Common myeloid progenitor, CD34-positive (primary cell): ENCODE measurements around the gene PKDCC.

Experiments used
- CTCF ChIA-PET: fragments of 350-600 bp; sonication (Branson Sonifier 250); formaldehyde crosslinking; loops from one replicate; lab custom pipeline; 2021; ENCODE audit warnings: antibody characterized with exemption; lab: Charles Lee
- POLR2A ChIA-PET: fragments of 350-600 bp; sonication (Branson Sonifier 250); formaldehyde crosslinking; loops from one replicate; lab custom pipeline; 2021; ENCODE audit warnings: antibody characterized with exemption; lab: Charles Lee
- DNase-seq, 3 donors: peaks; one replicate each; pipeline versions ENCODE4 v3.0.0 to v3.0.0-alpha.2; 2013
- H3K27ac ChIP-seq, 2 experiments: 1 replicate in 1 of 2; 2 replicates in 1 of 2; pipeline ENCODE4 v1.7.0; 2013; ENCODE audit warnings: inconsistent platforms in 2 of 2, low read length in 2 of 2, mild to moderate bottlenecking in 2 of 2, low read depth in 1 of 2, moderate library complexity in 1 of 2; ENCODE audit not compliant: severe bottlenecking in 2 of 2, insufficient read depth in 1 of 2, poor library complexity in 1 of 2
- H3K27me3 ChIP-seq, 5 experiments: replicated peaks in 2 of 5; 1 replicate in 3 of 5; 2 replicates in 2 of 5; pipeline versions ENCODE4 v1.6.1 to v1.7.0; 2013; ENCODE audit warnings: low read length in 4 of 5, mild to moderate bottlenecking in 2 of 5, moderate library complexity in 2 of 5, inconsistent platforms in 1 of 5; ENCODE audit not compliant: insufficient read depth in 5 of 5, control insufficient read depth in 4 of 5
- H3K36me3 ChIP-seq, 4 experiments: 1 replicate in 2 of 4; 2 replicates in 2 of 4; pipeline versions ENCODE4 v1.6.1 to v1.7.0; 2013; ENCODE audit warnings: low read length in 3 of 4, control low read depth in 1 of 4, mild to moderate bottlenecking in 1 of 4; ENCODE audit not compliant: control insufficient read depth in 4 of 4, insufficient read depth in 4 of 4
- H3K4me1 ChIP-seq, 4 experiments: 1 replicate in 3 of 4; 2 replicates in 1 of 4; pipeline versions ENCODE4 v1.6.1 to v1.7.1; 2013; ENCODE audit warnings: low read length in 3 of 4, mild to moderate bottlenecking in 3 of 4, control low read depth in 1 of 4, inconsistent platforms in 1 of 4, moderate library complexity in 1 of 4; ENCODE audit not compliant: control insufficient read depth in 4 of 4, insufficient read depth in 4 of 4; ENCODE audit errors: control extremely low read depth in 1 of 4
- H3K4me3 ChIP-seq, 7 experiments: 1 replicate in 4 of 7; 2 replicates in 3 of 7; pipeline versions ENCODE4 v1.5.1 to v1.7.0; 2013; ENCODE audit warnings: mild to moderate bottlenecking in 7 of 7, low read length in 6 of 7, moderate library complexity in 6 of 7, inconsistent platforms in 2 of 7, low read depth in 2 of 7, control low read depth in 1 of 7; ENCODE audit not compliant: insufficient read depth in 4 of 7, control insufficient read depth in 1 of 7; ENCODE audit errors: extremely low read depth in 1 of 7
- H3K9me3 ChIP-seq, 5 experiments: 1 replicate in 4 of 5; 2 replicates in 1 of 5; pipeline versions ENCODE4 v1.6.1 to v1.7.1; 2013; ENCODE audit warnings: low read length in 4 of 5, mild to moderate bottlenecking in 2 of 5, inconsistent platforms in 1 of 5, low read depth in 1 of 5, moderate library complexity in 1 of 5; ENCODE audit not compliant: control insufficient read depth in 4 of 5, insufficient read depth in 2 of 5; ENCODE audit errors: control extremely low read depth in 1 of 5
- whole genome bisulfite sequencing: methylation state at CpG from one replicate; pipeline ENCODE4 v1.1.5; 2013; ENCODE audit not compliant: insufficient coverage; 5-methylcytosine and 5-hydroxymethylcytosine counted together

PKDCC gene

GRCh38 chr2:42036940-42037339 is 10.9 kb upstream of the PKDCC start:
- CTCF ChIA-PET, result no interaction called here
- Histone ChIP-seq H3K9me3 (peaks cover 0 to 2% (median 0%) of the 10 kb centered on the region in 5 experiments), H3K27me3 (peaks cover 0 to 3% (median 0%) of the 10 kb centered on the region in 5 experiments), H3K36me3 (no peaks in the 10 kb centered on the region), H3K4me1 (no peaks in the 10 kb centered on the region), H3K4me3 (no peak overlapping the region), H3K27ac (no peak overlapping the region)
- POLR2A ChIA-PET, result no interaction called here
- DNase-seq, result no peak
- 100% methylated on average over 5 of the region's 8 CpGs for WGBS

DNA sequence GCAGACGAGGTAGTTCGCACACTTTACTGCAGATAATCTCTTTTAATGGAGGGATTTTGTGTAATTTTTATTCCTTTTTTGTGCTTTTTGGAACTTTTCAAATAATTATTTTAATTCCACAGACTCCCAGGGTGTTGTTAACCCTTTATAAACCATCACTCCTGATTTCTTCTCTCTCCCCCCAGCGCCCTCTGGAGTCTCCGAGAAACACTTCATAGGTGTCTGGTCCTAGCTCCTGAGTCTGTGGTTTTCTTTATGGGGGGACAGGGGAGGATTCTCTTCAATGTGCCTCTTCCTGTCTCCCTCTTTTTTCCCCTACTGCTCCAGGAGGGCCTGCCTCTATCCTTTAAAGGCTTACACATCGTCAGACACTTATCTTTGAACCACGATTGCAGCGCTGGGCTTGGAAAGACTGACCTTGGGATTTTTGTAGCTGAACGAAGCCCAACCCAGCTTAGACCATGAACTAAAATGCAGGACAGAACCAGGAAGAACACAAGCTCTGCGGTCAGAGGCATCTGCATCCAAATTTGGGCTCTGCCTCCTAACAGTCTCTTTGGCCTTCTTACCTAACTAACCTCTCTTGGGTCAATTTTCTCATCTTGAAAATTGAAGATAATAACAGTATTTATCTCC is 7.1 kb upstream of the PKDCC start:
- H3K36me3 ChIP-seq, result no peaks in the 10 kb centered on the region
- WGBS, result 64% methylated on average over 4 of the region's 9 CpGs
- ChIA-PET CTCF (interaction anchor here (1.5 kb wide), 1 partner anchor 46 kb away, joined by 3 read pairs; no protein-coding TSS in a partner anchor), POLR2A (no interaction called here)
- H3K4me3 ChIP-seq, result no peak overlapping the region
- no peaks in the 10 kb centered on the region for H3K4me1 ChIP-seq
- H3K27ac ChIP-seq, result no peak overlapping the region
- peaks cover 0 to 2% (median 0%) of the 10 kb centered on the region in 5 experiments for H3K9me3 ChIP-seq
- peaks cover 0 to 15% (median 9%) of the 10 kb centered on the region in 5 experiments for H3K27me3 ChIP-seq
- DNase-seq, result no peak

DNA sequence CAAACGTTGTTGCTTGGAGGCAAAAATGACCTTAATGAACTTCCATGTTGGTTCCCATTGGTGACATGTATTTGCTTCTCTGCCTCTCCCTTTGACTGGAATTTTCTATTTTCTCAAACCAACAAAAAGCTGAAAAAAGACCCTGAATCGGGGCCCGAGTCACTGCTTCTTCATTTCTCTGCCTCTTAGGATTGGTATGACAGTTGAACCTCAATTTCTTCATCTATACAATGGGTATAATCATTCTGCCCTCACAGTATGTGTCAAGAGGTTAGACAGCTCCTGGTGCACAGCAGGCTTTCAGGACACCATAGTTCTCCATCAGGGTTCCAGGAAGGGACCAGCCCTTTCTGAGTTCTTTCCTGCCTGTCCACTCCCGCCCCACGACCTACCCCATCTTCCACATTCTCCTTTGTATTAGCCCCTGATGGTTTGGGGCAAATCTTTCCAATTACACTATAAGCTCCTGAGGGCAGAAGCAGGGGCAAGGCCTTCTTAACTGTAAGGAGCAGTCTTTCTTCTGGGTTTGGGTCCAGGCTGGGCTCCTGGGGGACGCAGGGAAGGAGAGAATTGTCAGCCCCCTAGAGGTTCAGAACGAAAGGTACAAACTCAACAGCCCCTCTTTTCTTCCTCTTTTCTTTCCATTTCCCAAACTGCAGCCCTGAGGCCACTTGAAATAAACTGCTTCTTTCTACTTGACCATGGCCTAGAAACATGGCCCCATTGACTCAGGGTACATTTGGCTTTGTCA is 6.3 kb upstream of the PKDCC start:
- H3K27me3 ChIP-seq, result peaks cover 0 to 23% (median 15%) of the 10 kb centered on the region in 5 experiments
- H3K4me1 ChIP-seq, result no peaks in the 10 kb centered on the region
- POLR2A ChIA-PET, result no interaction called here
- DNase-seq, result no peak
- no peaks in the 10 kb centered on the region for H3K36me3 ChIP-seq
- no peak overlapping the region for H3K4me3 ChIP-seq
- 75% methylated on average over 4 of the region's 7 CpGs for WGBS
- H3K27ac ChIP-seq, result no peak overlapping the region
- H3K9me3 ChIP-seq, result peaks cover 0 to 2% (median 0%) of the 10 kb centered on the region in 5 experiments
- CTCF ChIA-PET, result interaction anchor here (1.5 kb wide), 1 partner anchor 45 kb away, joined by 3 read pairs; no protein-coding TSS in a partner anchor

- WGBS, result 82% methylated on average over 5 of the region's 11 CpGs
- H3K27ac ChIP-seq, result no peak overlapping the region
- peaks cover 0 to 10% (median 8%) of the 10 kb centered on the region in 4 experiments for H3K4me1 ChIP-seq
- no peaks in the 10 kb centered on the region for H3K36me3 ChIP-seq
- peaks cover 0 to 33% (median 20%) of the 10 kb centered on the region in 5 experiments for H3K27me3 ChIP-seq
- DNase-seq, result no peak
- POLR2A ChIA-PET, result no interaction called here
- CTCF ChIA-PET, result no interaction called here
- no peak overlapping the region for H3K4me3 ChIP-seq
- peaks cover 0 to 2% (median 0%) of the 10 kb centered on the region in 5 experiments for H3K9me3 ChIP-seq
Observed at GRCh38 chr2:42042631-42043355, 5.0 kb upstream of the PKDCC start.

GRCh38 chr2:42043789-42044394 is 3.9 kb upstream of the PKDCC start:
- ChIA-PET POLR2A (no interaction called here), CTCF (no interaction called here)
- Histone ChIP-seq H3K9me3 (peaks cover 0 to 2% (median 0%) of the 10 kb centered on the region in 5 experiments), H3K27me3 (peaks cover 0 to 38% (median 24%) of the 10 kb centered on the region in 5 experiments), H3K36me3 (no peaks in the 10 kb centered on the region), H3K27ac (no peak overlapping the region), H3K4me1 (peaks cover 0 to 16% (median 13%) of the 10 kb centered on the region in 4 experiments), H3K4me3 (no peak overlapping the region)
- no peak for DNase-seq
- WGBS, result 100% methylated on average over 1 of the region's 3 CpGs

- 89% methylated on average over 1 of the region's 1 CpG for WGBS
- ChIA-PET POLR2A (no interaction called here), CTCF (no interaction called here)
- Histone ChIP-seq H3K4me1 (peaks cover 0 to 16% (median 13%) of the 10 kb centered on the region in 4 experiments), H3K27ac (no peak overlapping the region), H3K4me3 (no peak overlapping the region), H3K36me3 (no peaks in the 10 kb centered on the region), H3K27me3 (peaks cover 0 to 48% (median 33%) of the 10 kb centered on the region in 5 experiments), H3K9me3 (peaks cover 0 to 2% (median 0%) of the 10 kb centered on the region in 5 experiments)
- no peak for DNase-seq
Observed at GRCh38 chr2:42044939-42045338, 2.9 kb upstream of the PKDCC start.
